ENCODE results near the gene LDAH.

DNA sequence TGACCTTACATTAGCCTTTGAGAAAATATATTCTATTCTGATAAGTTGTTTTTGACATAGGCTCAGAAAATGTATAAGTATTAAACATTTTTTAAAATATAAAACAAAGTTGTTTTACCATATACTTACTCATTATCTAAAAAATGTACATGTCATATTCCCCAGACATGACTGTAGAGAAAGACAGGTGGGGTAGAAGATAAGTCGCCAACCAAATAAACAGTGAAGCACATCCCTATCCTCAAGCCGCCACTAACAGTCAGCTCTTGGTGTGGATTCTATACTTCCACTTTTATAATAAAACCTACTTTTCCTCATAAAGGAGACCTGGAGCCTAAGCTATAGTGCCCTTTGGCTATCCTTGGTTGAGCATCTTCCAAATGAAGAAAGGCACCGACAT, 129.6 kb downstream of the LDAH start:
- TF ChIP-seq, protein P1, sequence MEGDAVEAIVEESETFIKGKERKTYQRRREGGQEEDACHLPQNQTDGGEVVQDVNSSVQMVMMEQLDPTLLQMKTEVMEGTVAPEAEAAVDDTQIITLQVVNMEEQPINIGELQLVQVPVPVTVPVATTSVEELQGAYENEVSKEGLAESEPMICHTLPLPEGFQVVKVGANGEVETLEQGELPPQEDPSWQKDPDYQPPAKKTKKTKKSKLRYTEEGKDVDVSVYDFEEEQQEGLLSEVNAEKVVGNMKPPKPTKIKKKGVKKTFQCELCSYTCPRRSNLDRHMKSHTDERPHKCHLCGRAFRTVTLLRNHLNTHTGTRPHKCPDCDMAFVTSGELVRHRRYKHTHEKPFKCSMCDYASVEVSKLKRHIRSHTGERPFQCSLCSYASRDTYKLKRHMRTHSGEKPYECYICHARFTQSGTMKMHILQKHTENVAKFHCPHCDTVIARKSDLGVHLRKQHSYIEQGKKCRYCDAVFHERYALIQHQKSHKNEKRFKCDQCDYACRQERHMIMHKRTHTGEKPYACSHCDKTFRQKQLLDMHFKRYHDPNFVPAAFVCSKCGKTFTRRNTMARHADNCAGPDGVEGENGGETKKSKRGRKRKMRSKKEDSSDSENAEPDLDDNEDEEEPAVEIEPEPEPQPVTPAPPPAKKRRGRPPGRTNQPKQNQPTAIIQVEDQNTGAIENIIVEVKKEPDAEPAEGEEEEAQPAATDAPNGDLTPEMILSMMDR (IDR thresholded peaks at IDR 0.05) = no peak
- TF ChIP-seq POLR2A (IDR thresholded peaks at IDR 0.05) = no peak
- TF ChIP-seq EP300 (IDR thresholded peaks at IDR 0.05; ENCODE audit: low read depth) = no peak
